Limb (tissue), 2 donors: ENCODE data around the gene RNF152.

Source experiments
- DNase-seq, 2 donors: peaks; one replicate each; pipeline ENCODE4 v3.0.0-alpha.2; 2016; ENCODE audit errors: extremely low spot score in 2 of 2

RNF152 gene

GRCh38 chr18:61894751-61895524, 2.1 kb upstream of the RNF152 start:
- DNase-seq, result no peak

- peak; percentile 56 to 87 for DNase-seq
Measured at GRCh38 chr18:61893971-61894750, 1.4 kb upstream of the RNF152 start.

- peak in 1 of 2 donors; percentile 82 for DNase-seq
Measured at GRCh38 chr18:61893309-61893970, 633 bp upstream of the RNF152 start.

- DNase-seq, result no peak
Measured at GRCh38 chr18:61891894-61892293, 913 bp downstream of the RNF152 start.

- no peak for DNase-seq
Measured at GRCh38 chr18:61891271-61891670, 1.5 kb downstream of the RNF152 start.

- no peak for DNase-seq
Measured at GRCh38 chr18:61890344-61890743, 2.5 kb downstream of the RNF152 start.

GRCh38 chr18:61889541-61889940, 3.3 kb downstream of the RNF152 start:
- DNase-seq, result no peak

- DNase-seq, result no peak
Measured at GRCh38 chr18:61888622-61889021, 4.2 kb downstream of the RNF152 start.

- DNase-seq, result no peak
Measured at GRCh38 chr18:61887838-61888237, 5.0 kb downstream of the RNF152 start.

GRCh38 chr18:61883547-61883946, 9.3 kb downstream of the RNF152 start:
- no peak for DNase-seq

GRCh38 chr18:61882296-61883004, 10.4 kb downstream of the RNF152 start:
- no peak for DNase-seq

GRCh38 chr18:61876899-61877298, 15.9 kb downstream of the RNF152 start:
- DNase-seq, result no peak

- peak in 1 of 2 donors; percentile 21 for DNase-seq
Measured at GRCh38 chr18:61870151-61870550, 22.7 kb downstream of the RNF152 start.

- no peak for DNase-seq
Measured at GRCh38 chr18:61869636-61870035, 23.2 kb downstream of the RNF152 start.

- DNase-seq, result no peak
Measured at GRCh38 chr18:61865466-61866175, 27.2 kb downstream of the RNF152 start.

- no peak for DNase-seq
Measured at GRCh38 chr18:61861372-61861771, 31.4 kb downstream of the RNF152 start.

GRCh38 chr18:61860302-61860701, 32.5 kb downstream of the RNF152 start:
- DNase-seq, result no peak

- DNase-seq, result no peak
Measured at GRCh38 chr18:61859113-61859512, 33.7 kb downstream of the RNF152 start.

GRCh38 chr18:61856678-61857077, 36.1 kb downstream of the RNF152 start:
- no peak for DNase-seq

GRCh38 chr18:61855449-61856378, 37.1 kb downstream of the RNF152 start:
- no peak for DNase-seq
